HG03159 (cell line): ENCODE data around the gene NDFIP2.
"Not testable (repeated sequence)": the region's sequence is repeated elsewhere in the genome, so short reads cannot be mapped to it uniquely, and the experiment has no call there.

Experiments used
- ATAC-seq: cut with Tn5 transposase; IDR thresholded peaks from one replicate; pipeline ENCODE4 v1.9.1; 2021; ENCODE audit warnings: mild to moderate bottlenecking, moderate library complexity; ENCODE audit not compliant: unreplicated experiment

The NDFIP2 gene

GRCh38 chr13:79589603-79590393, 108.8 kb downstream of the NDFIP2 start:
- ATAC-seq: no peak

GRCh38 chr13:79590394-79590676, 109.4 kb downstream of the NDFIP2 start:
- no peak for ATAC-seq

GRCh38 chr13:79591493-79591892, 110.5 kb downstream of the NDFIP2 start:
- no peak for ATAC-seq

- no peak for ATAC-seq
These were observed 112.2 kb downstream of the NDFIP2 start for GRCh38 chr13:79593121-79593520.

- no peak for ATAC-seq
These were observed 112.8 kb downstream of the NDFIP2 start for GRCh38 chr13:79593641-79594275.

GRCh38 chr13:79600146-79600545, 119.2 kb downstream of the NDFIP2 start:
- ATAC-seq: not testable (repeated sequence)

- no peak for ATAC-seq
These were observed 122.0 kb downstream of the NDFIP2 start for GRCh38 chr13:79602936-79603335.

- no peak for ATAC-seq
These were observed 123.8 kb downstream of the NDFIP2 start for GRCh38 chr13:79604752-79605151.
